ENCODE data around the gene LDLRAD4.
"Not testable (repeated sequence)": the region's sequence is repeated elsewhere in the genome, so short reads cannot be mapped to it uniquely, and the experiment has no call there.

Gene LDLRAD4

DNA sequence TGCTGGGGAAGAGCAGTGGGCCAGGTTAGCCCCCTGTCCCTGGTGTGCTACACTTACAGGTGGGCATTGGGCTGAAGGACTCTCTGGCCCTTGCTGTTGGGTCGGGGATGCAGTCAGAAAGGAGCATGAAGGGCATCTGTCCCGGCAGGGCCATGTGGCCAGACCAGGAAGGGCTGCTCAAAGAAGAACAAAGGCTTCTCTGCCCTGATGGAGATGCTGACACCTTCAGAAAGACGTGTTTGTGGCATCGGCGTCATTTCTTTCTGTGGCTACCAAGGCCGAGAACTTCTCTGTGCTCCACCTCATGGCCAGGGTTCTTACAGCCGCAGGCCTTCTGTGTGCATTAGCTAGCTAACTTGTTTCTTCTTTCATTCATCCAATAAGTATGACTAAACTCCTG, 268.7 kb downstream of the LDLRAD4 start:
- no peak for DNase-seq (ENCODE audit: low read depth)

DNA sequence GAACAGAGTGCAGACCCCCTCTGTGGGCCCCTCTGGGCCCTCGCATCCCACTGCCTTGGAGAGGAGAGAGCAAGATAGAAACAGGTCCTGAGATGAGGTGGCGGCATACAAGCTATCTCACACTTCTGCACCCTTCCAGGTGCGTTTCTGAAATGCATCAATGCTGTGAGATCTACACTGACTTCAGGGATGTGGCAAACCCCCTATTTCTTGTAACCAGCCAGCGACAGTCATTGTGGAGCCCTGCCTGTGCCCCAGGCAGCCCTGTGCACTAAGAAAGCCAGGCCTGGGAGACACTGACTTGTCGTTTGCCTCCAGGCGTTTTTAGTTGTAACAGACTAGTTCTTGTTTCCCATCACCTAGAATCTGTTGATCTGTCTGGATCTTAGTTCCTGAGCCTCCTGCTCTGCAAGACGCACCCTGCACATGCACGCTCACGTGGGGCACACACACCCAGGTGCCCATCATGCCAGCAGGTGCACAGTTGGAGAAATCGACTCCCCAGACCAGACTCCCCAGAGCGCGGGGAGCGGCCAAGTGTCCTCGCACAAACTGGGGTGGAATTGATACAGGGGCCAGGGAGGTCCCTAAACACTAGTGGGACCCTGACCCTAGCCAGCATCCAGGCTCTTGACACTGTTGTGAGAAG, 269.8 kb downstream of the LDLRAD4 start:
- DNase-seq (ENCODE audit: low read depth) = no peak

DNA sequence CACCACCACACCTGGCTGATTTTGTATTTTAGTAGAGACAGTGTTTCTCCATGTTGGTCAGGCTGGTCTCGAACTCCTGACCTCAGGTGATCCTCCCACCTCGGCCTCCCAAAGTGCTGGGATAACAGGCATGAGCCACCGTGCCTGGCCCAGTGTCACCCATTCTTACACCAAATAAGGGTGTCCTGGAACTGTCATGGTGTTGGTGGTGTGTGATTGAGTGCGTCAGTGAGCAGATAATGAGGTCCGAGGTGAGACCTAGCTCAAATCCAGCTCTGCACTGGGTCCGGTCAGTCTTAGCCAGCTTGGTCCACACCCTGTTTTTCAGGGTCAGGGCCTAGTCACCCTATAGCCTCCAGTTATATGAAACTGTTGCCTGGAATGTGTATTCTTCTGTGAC, 270.7 kb downstream of the LDLRAD4 start:
- DNase-seq (ENCODE audit: low read depth) = not testable (repeated sequence)

DNA sequence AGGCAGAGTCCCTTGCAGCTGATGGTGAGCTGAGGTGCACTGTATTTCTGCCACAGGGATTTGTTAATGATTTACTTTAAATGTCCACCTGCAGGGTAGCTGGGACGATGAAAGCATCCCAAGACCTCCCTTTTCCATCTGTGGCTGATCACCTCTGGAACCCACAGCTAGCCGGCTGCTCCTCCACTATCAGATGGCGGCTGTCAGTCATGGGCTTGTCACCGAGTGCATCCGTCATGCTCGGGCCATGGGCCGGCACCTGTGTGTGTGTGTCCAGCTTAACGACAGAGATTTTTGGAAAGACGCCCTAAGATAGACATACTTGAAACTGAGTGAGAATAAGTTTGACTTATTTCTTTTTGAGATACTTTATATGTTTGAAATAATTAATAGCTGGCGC, 272.6 kb downstream of the LDLRAD4 start:
- DNase-seq (ENCODE audit: low read depth) = no peak

DNA sequence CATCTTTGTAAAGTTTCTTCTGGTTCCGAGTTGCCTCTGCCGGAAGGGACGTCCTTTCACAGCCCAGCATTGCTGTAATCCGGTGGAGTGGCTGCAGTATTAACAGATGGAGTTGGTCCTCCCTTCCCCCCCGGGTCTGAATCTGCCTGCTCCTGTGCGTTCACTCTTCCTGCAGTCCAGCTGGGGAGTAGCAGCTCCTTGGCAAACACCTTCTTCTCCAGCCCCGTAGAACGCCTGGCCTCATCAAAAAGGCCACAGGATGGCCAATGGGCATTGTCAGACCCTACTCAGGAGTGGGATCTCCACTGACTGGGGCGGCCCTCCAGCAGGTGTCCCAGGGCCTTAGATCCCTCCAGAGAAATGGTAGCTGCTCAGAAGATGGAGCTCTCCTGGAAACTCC, 273.8 kb downstream of the LDLRAD4 start:
- DNase-seq (ENCODE audit: low read depth) = no peak

DNA sequence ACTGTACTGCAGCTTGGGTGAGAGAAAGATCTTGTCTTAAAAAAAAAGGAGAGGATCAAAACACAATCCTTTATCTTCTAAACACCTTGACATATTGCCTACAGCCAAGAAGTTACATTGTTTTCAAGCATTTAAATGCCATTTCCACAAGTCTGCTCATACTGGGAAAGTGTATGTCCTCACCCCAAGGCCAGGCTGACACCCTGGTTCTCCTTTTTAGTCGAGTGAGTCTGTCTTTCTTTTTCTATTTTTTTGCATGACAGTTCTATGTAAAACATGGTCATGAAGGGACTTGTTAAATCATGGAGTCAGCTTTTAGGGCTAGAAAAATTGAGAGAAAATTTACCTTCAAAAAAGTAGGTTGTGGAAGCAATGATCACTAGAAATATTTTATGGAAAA, 274.5 kb downstream of the LDLRAD4 start:
- DNase-seq (ENCODE audit: low read depth) = no peak

DNA sequence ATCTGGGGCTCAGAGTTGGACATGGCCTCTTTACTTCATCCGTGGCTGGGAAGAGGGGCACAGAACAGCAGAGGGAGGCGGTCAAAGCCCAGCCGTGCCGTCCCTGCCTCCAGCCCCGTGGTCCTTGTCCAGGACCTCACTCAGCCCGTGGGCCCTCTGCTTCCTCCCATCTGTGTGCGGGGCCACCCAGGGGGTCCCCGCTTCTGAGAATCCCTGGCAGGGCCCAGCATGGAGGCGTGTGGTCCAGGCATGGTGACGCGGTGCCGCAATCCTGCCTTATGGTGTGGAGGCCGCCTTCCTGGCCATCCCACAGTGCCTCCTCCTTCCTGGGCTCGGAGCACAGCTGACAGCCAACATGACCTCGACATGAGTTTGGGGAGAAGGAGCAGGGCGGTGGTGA, 275.2 kb downstream of the LDLRAD4 start:
- DNase-seq (ENCODE audit: low read depth) = no peak

DNA sequence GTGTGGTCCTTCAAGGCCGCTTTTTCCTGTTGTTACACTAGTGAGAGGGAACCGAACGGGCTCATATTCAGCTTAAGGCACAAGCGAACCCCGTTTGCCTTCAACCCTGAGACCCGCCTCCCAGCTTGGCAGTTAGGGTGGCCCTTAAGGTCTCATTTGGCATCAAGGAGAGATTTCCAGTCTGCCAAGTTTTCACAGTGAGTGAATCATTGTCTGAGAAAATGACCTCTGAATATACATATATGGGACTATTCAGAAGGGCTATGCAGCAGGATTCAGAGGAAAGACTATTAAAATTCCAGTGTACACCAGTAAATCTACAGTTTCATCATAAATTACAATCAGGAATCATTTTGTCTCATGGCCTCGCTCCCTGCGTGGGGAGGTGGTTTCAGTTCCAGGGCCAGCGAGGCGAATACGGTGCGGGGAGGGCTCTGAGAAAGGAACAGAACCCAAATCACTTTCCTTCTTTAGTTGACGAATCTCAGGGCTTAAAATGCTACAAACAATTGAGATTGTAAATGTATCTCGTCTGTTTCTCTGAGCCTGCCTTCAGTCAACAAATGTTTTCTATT, 276.4 kb downstream of the LDLRAD4 start:
- no peak for DNase-seq (ENCODE audit: low read depth)

DNA sequence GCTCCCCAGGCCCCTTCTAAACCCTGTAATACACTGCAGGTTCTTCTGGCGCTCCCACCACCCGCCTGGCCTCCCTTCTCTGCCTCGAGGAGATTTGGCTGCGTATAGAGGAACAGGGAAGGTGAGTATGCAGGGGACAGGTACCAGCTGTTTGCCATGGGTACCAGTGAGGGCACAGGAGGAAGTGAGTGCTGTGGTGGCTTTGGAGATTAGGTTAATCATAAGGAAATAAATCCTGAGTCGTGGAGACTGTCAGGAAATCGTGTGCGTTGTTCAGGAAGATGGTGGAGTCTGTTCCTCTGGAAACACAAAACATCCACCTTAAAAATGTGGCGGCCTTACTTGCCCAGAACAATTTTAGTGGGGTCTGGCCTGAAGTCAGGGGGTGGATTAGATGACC, 277.4 kb downstream of the LDLRAD4 start:
- no peak for DNase-seq (ENCODE audit: low read depth)

DNA sequence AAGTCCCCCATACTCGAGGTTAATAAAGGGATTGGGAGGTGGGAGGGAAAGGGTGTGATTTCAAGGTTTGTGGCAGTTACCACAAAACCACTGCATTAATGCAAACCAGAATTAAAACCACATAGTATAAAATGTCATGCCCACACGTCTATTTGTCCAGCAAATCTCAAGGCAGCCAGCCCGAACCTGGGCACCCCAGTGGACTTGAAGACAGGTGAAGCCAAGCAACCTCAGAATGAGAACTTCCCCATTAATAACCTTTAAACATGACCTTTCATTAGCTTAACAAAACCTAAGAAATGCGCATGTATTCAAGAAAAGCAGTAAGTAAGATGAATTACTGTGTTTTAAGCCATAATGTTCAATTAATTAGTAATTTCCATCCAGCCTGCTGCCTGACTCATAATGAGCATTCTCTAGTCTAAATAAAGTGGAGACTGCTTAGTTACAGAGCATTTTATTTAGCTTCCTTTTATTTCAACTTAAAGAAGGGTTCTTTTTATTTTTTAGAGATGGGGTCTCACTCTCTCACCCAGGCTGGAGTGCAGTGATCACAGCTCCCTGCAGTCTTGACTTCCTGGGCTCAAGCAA, 278.2 kb downstream of the LDLRAD4 start:
- DNase-seq (ENCODE audit: low read depth) = no peak

DNA sequence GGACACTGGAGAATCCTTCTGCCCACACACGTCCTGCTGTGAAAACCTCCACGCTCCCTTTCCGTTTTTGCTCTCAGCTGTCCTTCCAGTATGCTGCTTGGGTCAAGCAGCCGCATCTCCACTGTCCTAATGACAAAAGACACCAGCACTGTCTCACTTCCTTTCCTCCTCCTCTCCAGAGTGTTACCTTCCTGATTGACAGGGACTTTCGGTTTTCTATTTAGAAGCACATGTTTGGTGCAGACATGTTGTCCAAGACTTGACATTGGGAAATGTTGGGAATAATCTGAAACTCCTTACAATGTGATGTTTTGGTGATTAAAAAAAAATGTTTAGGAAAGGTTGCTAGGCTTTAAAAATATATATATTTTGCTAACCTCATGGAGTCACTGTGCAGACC, 281.2 kb downstream of the LDLRAD4 start:
- DNase-seq (ENCODE audit: low read depth) = no peak

DNA sequence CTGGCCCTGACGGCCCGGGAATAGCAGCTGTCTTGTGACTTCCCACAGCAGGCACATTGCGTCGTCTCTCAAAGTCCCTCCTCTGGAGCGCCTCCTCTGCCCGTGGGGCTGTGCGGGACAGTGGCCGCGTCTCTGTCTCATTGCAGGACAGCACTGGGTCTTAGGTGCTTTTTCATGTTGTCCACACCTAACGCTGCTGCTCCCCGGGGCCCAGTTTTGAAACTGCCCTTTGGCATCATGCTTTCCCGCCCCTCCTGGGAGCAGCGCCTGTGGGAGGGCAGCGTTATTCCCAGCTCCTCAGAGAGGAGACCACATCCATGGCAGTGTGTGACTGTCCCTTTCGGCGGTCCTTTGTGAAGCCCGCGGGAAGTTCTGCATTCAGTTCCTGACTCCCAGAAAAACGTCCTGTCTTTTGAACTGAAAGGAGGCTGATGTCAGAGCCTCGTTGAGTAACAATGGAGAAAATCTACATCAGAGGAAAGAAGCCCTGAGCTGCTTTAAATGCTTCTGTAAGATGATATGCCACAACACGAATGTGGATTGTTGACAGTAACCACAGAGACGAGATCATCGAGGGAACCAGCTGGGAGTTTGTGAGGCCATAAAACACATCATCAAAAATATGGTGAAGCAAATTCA, 281.8 kb downstream of the LDLRAD4 start:
- DNase-seq (ENCODE audit: low read depth) = no peak

DNA sequence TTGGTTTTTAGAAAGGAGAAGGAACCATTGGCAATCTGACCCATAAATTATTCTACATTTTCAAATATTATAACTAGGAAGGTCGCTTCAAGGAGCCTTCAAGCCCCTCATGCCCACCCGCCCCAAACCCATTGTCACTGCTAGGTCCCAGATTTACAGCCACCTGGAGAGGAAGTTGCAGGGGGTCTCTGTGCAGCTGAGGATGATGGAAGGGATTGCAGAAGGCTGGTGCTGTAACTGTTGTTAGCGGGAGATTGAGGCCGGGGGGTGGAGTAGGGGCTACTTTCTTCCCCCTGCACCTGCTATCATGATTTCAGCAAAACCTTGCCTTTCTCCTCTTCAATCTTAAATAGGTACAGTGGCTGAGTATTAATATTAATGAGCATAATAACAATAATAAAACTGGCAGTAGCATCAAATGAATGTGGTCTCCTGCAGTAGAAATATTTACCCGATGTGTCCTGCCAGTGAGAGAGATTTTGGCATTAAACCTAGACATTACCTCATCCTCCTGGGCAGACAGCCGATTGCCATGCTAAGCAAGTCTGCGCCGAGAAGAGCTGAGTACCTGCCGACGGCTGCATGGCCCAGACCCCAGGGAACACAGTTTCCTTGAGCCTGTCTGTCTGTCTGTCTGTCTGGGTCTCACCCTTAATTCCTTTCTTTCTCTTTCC, 282.4 kb downstream of the LDLRAD4 start:
- DNase-seq (ENCODE audit: low read depth) = no peak

DNA sequence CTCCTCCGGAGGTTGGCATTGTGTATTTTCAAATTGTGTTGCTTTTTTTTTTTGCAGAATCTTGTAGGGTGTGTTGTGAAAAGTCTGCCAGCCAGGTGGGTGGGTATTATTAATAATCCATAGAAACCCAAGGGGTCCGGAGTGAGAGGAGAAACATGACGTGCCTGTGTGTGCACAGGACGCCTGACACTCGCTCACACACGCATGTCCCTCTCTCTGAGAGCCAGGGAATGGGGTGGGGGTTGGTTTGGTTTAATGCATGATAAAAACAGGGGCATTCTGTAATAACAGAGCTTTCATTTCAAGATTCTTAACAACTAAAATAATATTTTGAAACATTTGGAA, 283.0 kb downstream of the LDLRAD4 start:
- DNase-seq (ENCODE audit: low read depth) = no peak

DNA sequence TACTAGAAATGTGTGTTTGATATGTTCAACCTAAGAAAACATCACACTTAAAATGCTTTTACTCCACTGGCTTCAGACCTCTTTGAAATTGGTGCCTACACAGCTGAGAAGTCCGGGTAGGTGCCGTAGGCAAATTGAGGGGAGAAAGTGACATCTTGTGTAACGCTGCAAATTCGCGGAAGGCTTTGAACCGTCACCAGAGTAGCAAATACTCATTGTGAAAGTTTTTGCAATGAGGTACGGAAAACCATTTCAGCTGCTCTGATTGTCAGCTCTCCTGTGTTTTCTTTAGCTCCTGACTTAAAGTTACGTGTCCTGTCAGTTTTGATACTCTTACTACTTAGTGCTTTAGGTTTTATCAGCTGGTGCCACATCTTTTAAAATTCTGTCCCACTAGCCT, 283.3 kb downstream of the LDLRAD4 start:
- no peak for DNase-seq (ENCODE audit: low read depth)

DNA sequence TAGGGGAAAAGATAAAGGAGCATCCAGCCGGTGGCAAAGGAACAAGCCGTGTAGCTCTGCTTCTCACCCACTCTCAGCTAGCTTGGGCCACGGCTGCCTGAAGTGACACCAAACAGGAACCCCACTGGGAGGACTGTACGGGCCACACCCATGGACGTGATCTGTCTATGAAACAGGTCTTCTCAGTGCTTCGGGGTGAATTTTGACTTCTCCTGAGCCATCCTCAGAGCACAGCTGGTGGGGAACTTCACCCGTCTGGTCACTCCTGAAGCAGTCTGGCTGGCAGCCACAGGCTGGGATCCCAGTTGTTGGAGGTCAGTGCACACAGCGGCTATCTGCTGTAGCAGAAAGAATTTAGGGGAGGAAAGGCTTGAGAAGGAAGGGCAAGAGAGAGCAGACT, 284.0 kb downstream of the LDLRAD4 start:
- DNase-seq (ENCODE audit: low read depth) = no peak

DNA sequence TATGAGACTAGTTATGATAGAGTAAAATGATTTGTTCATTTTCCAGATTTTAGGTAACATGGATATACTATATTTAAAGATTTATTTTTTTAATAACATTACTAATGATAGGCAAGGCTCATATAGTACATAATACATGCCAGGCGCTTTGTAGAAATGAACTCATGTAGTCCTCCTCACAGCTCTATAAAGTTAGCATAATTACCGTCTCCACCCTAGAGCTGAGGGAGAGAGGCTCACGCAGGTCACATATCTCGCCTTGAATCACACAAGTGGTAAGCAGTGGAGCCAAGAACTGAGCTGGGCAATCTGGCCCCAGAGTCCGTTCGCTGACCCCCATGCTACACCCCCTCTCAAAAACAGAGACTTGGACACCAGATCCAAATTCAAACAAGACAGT, 285.3 kb downstream of the LDLRAD4 start:
- no peak for DNase-seq (ENCODE audit: low read depth)

DNA sequence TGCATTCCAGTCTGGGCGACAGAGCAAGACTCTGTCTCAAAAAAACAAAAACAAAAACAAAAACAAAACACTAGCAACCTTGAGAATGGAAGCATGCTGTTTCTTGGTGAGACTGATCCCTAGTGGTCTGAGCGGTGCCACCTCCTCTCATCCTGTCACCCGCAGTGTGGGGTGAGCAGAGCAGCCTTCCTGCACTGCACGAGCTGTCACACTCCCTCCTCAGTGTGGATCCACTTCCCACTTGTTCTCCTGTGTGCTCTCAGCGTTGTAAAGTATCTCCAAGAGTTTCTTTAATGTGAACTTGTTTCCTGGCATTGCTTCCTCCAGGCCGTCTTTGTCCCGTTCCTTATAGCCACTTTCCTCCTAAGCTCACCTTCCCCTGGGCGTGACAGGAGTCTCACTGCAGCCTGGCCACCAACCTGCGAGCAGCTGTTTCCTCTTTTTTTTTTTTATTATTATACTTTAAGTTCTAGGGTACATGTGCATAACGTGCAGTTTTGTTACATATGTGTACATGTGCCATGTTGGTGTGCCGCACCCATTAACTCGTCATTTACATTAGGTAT, 287.3 kb downstream of the LDLRAD4 start:
- DNase-seq (ENCODE audit: low read depth) = no peak

DNA sequence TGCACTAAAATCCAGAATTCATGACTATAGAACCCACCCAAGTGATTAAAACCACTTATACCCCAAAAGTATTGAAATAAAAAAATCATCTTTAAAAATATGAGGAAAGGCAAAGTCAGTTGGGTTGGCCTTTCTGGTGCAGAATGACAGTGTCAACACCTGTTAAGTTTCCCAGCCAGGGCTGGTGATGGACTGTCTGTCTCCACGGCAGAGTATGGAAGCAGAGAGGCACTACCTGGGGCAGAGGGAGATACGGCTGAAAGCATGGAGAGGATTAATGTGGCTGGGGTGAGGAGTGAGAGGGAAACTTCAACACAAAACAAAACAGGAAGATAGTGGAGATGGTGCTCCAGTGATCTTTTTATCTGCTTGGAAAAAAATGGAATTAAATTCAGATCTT, 292.0 kb downstream of the LDLRAD4 start:
- DNase-seq (ENCODE audit: low read depth) = no peak

DNA sequence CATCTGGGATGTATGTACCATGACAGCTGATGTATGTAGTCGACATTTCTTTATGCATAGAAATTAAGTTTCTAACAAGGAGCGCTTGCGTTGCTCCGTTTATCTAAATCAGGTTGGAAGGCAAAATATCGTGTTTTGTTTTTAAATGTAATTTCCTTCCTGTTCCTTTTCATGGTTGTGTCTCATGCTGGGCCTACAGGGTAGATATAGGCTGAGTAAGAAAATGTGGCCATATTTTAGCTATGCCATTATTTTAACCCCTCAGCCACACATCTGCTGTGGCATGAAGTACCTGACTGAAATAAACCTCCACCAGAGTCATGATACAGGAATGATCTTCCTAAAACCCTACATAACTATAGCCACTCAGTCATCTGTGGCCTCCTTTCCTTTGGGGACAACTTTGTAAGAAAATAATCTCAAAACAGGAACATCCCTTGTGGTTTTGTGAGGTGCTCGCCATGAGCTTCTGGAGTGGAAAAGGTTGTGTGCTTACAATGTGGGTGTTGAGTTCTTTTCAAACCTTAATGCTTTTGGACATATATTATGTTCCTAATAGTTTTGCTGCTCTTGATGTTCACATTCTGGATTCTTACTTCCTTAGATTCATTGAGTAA, 293.5 kb downstream of the LDLRAD4 start:
- no peak for DNase-seq (ENCODE audit: low read depth)

DNA sequence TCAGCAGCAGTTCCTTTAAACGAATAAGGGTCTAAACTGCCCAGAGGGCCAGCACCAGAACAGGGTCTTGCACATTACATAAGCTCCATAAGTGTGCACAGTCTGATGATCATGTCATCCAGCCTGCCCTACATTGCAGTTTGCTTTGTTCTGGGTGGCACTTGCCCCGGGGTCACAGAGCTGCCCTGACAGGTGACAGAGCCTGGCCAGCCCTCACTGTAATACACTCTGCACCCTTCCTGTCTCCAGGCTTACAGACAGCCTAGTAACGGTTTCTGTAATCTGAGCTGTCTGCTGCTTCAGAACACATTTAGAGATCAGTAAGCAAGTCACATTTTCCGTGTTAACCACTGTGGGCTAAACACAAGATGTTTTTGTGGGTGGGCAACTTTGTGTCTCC, 294.5 kb downstream of the LDLRAD4 start:
- no peak for DNase-seq (ENCODE audit: low read depth)

DNA sequence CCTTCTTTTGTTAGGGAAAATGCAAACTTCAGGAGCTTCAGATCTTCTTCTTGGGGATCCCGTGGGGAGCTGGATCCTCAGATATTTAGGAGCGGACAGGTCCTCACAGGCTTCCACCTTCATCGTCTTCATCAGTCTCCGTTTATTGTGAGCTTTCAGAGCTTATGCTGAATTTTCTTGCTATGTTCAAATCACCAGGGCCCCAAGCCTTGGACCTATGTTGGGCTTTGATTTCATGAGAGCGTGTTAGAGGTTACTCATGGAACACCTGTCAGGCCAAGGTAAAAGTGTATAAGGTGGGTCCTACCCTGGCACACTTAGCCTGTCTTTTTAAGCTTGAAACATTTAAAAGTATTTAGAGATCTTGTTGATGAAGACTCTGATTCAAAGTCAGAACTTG, 294.9 kb downstream of the LDLRAD4 start:
- no peak for DNase-seq (ENCODE audit: low read depth)

Data from activated gamma-delta T cell treated with anti-CD3 and anti-CD28 coated beads, Interleukin-2, amount 50 U/mL, for 16 hours (primary cell).